GM23338 (cell line): Measurements from ENCODE around the gene FGFRL1.

Experiments used
- CREB1 ChIP-seq: fragments of 250-450 bp; sonication (Bioruptor Pico); IDR thresholded peaks from 2 replicates; pipeline ENCODE4 v1.5.0; 2020; ENCODE audit warnings: low read depth, mild to moderate bottlenecking, moderate library complexity
- CTCF ChIP-seq, 2 experiments: fragments of 200-600 bp in 1 of 2; sonication (generic) in 1 of 2; conservative IDR thresholded peaks; 2 replicates each; pipeline versions ENCODE4 v1.5.1 to v1.6.1; 2016 to 2017; ENCODE audit warnings: antibody characterized with exemption in 2 of 2, low read depth in 2 of 2, mild to moderate bottlenecking in 2 of 2, moderate library complexity in 1 of 2
- EZH2 ChIP-seq: fragments of 200-600 bp; sonication (generic); IDR thresholded peaks from one replicate; pipeline ENCODE4 v1.8.0; 2017; ENCODE audit warnings: antibody characterized with exemption, mild to moderate bottlenecking, low read depth; ENCODE audit not compliant: unreplicated experiment
- JUNB ChIP-seq: IDR thresholded peaks from one replicate; pipeline ENCODE4 v1.6.1; 2016; ENCODE audit warnings: antibody characterized with exemption; ENCODE audit not compliant: unreplicated experiment
- REST ChIP-seq: IDR thresholded peaks from one replicate; pipeline ENCODE4 v1.6.1; 2018; ENCODE audit warnings: antibody characterized with exemption; ENCODE audit not compliant: unreplicated experiment

GRCh38 chr4:1032861-1033260 lies 21.4 kb downstream of the FGFRL1 start:
- TF ChIP-seq EZH2 = no peak
- TF ChIP-seq CTCF (conservative IDR thresholded peaks at IDR 0.05; ENCODE audit: low read depth in 2 of 2) = no peak
- TF ChIP-seq REST = no peak
- TF ChIP-seq JUNB = no peak
- no peak for TF ChIP-seq CREB1 (CRISPR knock-in tag)
